SK-N-MC (cell line): ENCODE results near the gene SHROOM1.

ENCODE experiments used
- EZH2 ChIP-seq: fragments of 200-600 bp; sonication (generic); IDR thresholded peaks from one replicate; pipeline ENCODE4 v1.6.1; 2017; ENCODE audit warnings: antibody characterized with exemption
- FOXP2 ChIP-seq: optimal IDR thresholded peaks from 2 replicates; pipeline ENCODE3; 2011; ENCODE audit warnings: mild to moderate bottlenecking, moderate library complexity; ENCODE audit not compliant: insufficient read depth; ENCODE audit errors: extremely low read length, control extremely low read depth
- POLR2AphosphoS5 ChIP-seq: IDR thresholded peaks from 2 replicates; pipeline ENCODE4 v1.6.1; 2012; ENCODE audit warnings: mild to moderate bottlenecking, low read depth, low read length, borderline replicate concordance

DNA sequence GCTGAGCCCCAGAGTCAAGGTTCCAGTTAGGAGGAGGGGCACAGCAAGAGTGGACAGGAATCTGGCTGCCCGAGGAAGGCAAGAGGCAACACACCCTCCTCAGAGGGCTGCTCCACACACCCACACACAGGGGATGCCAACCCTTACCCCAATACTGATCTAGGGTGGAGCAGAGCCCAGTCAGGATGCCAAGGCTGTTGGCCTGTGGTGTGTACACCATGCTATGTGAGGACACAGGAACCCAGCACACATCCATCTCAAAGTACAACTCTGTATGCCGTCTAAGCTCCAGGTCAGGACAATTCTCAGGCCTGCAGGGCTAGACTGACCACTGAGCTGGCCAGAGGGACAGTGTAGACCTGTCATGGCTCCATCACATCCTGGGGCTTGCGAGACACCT, 56.0 kb downstream of the SHROOM1 start:
- TF ChIP-seq FOXP2 (no peak), POLR2AphosphoS5 (no peak), EZH2 (no peak)
